ENCODE data around the gene PALD1. TPM values are rescaled to one million over a fixed set of nuclear protein-coding genes. Genes with fewer than 3 reads are reported as not detected.

Gene PALD1
- polyA plus RNA-seq, 1 of the 3 experiments (the other 2 are of a cell fraction) = 0.16 TPM

DNA sequence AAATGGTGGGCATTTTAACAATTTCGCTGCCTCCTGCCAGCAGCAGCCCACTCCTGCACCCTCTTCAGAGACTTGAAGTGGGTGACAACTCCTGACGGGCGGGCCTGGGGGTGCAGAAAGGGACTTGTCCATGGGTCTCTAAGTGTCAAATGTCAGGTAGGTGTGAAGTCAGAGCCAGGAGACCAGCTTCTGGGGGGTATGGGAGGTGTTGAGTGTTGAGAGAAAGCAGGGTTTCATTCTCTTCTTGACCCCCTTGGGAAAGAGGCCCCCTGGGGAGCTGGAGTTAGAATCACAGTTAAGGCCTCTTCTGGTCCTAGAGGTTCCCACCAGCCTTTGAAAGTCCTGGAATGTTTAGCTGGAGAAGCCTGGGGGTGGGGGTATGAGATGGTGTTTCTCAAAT lies 11.6 kb upstream of the PALD1 start:
- Histone ChIP-seq H3K27ac (ENCODE audit: low read depth in 2 of 2, low read length in 1 of 2) (no peak overlapping the region), H4K20me1 (ENCODE audit: insufficient read depth) (no peaks in the 10 kb centered on the region), H3K9me2 (no peaks in the 10 kb centered on the region), H3K9ac (no peak overlapping the region), H3K9me3 (no peaks in the 10 kb centered on the region), H3K4me3 (ENCODE audit: low read depth in 2 of 2, low read length in 1 of 2) (no peak overlapping the region), H3K27me3 (ENCODE audit: insufficient read depth) (peaks cover 15% of the 10 kb centered on the region; the same call in 1 of the 2 replicates), H3F3A (replicated peaks; ENCODE audit: insufficient read depth) (no peaks in the 10 kb centered on the region), H3K4me2 (no peak overlapping the region), H3K36me3 (replicated peaks in 1 of 2; ENCODE audit: control insufficient read depth in 1 of 2, insufficient read depth in 2 of 2, low read length in 1 of 2) (no peaks in the 10 kb centered on the region), H3K79me2 (ENCODE audit: insufficient read depth) (no peaks in the 10 kb centered on the region), H2AFZ (ENCODE audit: low read depth) (no peak overlapping the region), H3K4me1 (ENCODE audit: control insufficient read depth in 1 of 2, insufficient read depth in 2 of 2, low read depth in 1 of 2, low read length in 1 of 2) (peaks cover 0 to 16% of the 10 kb centered on the region in 2 experiments; a peak in 1 of 4 replicates)
- 60% methylated on average over 1 of the region's 3 CpGs for WGBS (ENCODE audit: low lambda C conversion rate)
- ChIA-PET POLR2A (interaction anchor here (1.0 kb wide), 1 partner anchor 45 kb away, joined by 3 read pairs; no protein-coding TSS in a partner anchor), CTCF (interaction anchor here (0.9 to 1.2 kb wide), 5 partner anchors 9 to 74 kb away, joined by 3 to 4 read pairs (median 3); no protein-coding TSS in a partner anchor)
- no peak for DNase-seq
- no peak for TF ChIP-seq FOXJ3 (CRISPR knock-in tag; IDR thresholded peaks at IDR 0.05)
- TF ChIP-seq, protein P1, sequence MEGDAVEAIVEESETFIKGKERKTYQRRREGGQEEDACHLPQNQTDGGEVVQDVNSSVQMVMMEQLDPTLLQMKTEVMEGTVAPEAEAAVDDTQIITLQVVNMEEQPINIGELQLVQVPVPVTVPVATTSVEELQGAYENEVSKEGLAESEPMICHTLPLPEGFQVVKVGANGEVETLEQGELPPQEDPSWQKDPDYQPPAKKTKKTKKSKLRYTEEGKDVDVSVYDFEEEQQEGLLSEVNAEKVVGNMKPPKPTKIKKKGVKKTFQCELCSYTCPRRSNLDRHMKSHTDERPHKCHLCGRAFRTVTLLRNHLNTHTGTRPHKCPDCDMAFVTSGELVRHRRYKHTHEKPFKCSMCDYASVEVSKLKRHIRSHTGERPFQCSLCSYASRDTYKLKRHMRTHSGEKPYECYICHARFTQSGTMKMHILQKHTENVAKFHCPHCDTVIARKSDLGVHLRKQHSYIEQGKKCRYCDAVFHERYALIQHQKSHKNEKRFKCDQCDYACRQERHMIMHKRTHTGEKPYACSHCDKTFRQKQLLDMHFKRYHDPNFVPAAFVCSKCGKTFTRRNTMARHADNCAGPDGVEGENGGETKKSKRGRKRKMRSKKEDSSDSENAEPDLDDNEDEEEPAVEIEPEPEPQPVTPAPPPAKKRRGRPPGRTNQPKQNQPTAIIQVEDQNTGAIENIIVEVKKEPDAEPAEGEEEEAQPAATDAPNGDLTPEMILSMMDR (IDR thresholded peaks at IDR 0.05) = no peak
- TF ChIP-seq EZH2phosphoT487 (IDR thresholded peaks at IDR 0.05; ENCODE audit: borderline replicate concordance, low read depth) = no peak
- TF ChIP-seq CHD2 (IDR thresholded peaks at IDR 0.05; ENCODE audit: low read length, partially characterized antibody) = no peak
- no peak for TF ChIP-seq RCOR1 (IDR thresholded peaks at IDR 0.05; ENCODE audit: low read length)
- no peak for TF ChIP-seq ELF1 (IDR thresholded peaks at IDR 0.05)
- no peak for TF ChIP-seq RXRA (IDR thresholded peaks at IDR 0.05; ENCODE audit: borderline replicate concordance, low read depth)
- no peak for TF ChIP-seq PBX3 (IDR thresholded peaks at IDR 0.05)
- TF ChIP-seq RAD21 (IDR thresholded peaks at IDR 0.05; ENCODE audit: low read length) = no peak
- no peak for TF ChIP-seq JUND (IDR thresholded peaks at IDR 0.05)
- TF ChIP-seq, protein P2, sequence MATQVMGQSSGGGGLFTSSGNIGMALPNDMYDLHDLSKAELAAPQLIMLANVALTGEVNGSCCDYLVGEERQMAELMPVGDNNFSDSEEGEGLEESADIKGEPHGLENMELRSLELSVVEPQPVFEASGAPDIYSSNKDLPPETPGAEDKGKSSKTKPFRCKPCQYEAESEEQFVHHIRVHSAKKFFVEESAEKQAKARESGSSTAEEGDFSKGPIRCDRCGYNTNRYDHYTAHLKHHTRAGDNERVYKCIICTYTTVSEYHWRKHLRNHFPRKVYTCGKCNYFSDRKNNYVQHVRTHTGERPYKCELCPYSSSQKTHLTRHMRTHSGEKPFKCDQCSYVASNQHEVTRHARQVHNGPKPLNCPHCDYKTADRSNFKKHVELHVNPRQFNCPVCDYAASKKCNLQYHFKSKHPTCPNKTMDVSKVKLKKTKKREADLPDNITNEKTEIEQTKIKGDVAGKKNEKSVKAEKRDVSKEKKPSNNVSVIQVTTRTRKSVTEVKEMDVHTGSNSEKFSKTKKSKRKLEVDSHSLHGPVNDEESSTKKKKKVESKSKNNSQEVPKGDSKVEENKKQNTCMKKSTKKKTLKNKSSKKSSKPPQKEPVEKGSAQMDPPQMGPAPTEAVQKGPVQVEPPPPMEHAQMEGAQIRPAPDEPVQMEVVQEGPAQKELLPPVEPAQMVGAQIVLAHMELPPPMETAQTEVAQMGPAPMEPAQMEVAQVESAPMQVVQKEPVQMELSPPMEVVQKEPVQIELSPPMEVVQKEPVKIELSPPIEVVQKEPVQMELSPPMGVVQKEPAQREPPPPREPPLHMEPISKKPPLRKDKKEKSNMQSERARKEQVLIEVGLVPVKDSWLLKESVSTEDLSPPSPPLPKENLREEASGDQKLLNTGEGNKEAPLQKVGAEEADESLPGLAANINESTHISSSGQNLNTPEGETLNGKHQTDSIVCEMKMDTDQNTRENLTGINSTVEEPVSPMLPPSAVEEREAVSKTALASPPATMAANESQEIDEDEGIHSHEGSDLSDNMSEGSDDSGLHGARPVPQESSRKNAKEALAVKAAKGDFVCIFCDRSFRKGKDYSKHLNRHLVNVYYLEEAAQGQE (IDR thresholded peaks at IDR 0.05; ENCODE audit: low read depth, low read length) = no peak
- TF ChIP-seq, protein P3, sequence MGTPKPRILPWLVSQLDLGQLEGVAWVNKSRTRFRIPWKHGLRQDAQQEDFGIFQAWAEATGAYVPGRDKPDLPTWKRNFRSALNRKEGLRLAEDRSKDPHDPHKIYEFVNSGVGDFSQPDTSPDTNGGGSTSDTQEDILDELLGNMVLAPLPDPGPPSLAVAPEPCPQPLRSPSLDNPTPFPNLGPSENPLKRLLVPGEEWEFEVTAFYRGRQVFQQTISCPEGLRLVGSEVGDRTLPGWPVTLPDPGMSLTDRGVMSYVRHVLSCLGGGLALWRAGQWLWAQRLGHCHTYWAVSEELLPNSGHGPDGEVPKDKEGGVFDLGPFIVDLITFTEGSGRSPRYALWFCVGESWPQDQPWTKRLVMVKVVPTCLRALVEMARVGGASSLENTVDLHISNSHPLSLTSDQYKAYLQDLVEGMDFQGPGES (IDR thresholded peaks at IDR 0.05; ENCODE audit: low read depth, low read length) = no peak
- no peak for TF ChIP-seq POLR2AphosphoS5 (IDR thresholded peaks at IDR 0.05; ENCODE audit: low read depth, low read length)
- TF ChIP-seq ZBTB33 (IDR thresholded peaks at IDR 0.05; ENCODE audit: borderline replicate concordance, low read depth) = no peak

All from SK-N-SH (cell line).